H1 (cell line): ENCODE measurements around the gene DGAT2. TPM values are rescaled to one million over a fixed set of nuclear protein-coding genes. Genes with fewer than 3 reads are reported as not detected.
A peak's percentile ranks its signal among the peaks of the same experiment; 100 is the strongest.

Experiments used
- ASH2L ChIP-seq: fragments of 200-600, 300-600 bp; sonication (generic); IDR thresholded peaks from one replicate; pipeline ENCODE4 v1.7.1; 2017; ENCODE audit warnings: low read length
- BCL11A ChIP-seq, 2 experiments: IDR thresholded peaks; one replicate each; pipeline ENCODE4 v1.6.1; 2011; ENCODE audit warnings: low read depth in 2 of 2, low read length in 2 of 2, mild to moderate bottlenecking in 2 of 2
- BRCA1 ChIP-seq: IDR thresholded peaks from 2 replicates; pipeline ENCODE4 v1.6.1; 2012; ENCODE audit warnings: low read depth, low read length, improper control_type of control experiment
- CBX8 ChIP-seq: fragments of 300-800, 300-1000 bp; sonication (generic); IDR thresholded peaks from 2 replicates; pipeline ENCODE4 v1.7.1; 2016; ENCODE audit warnings: low read depth, low read length, borderline replicate concordance
- CEBPB ChIP-seq: IDR thresholded peaks from 2 replicates; pipeline ENCODE4 v1.6.1; 2012; ENCODE audit warnings: low read depth, low read length
- CHD1 ChIP-seq: IDR thresholded peaks from 2 replicates; pipeline ENCODE4 v1.6.1; 2012; ENCODE audit warnings: low read depth, low read length, improper control_type of control experiment
- EGR1 ChIP-seq: IDR thresholded peaks from 2 replicates; pipeline ENCODE4 v1.6.1; 2011; ENCODE audit warnings: low read depth, low read length, borderline replicate concordance
- GABPA ChIP-seq: IDR thresholded peaks from 2 replicates; pipeline ENCODE4 v1.6.1; 2011; ENCODE audit warnings: mild to moderate bottlenecking, low read length, moderate library complexity, borderline replicate concordance; ENCODE audit not compliant: insufficient read depth
- HDAC6 ChIP-seq: IDR thresholded peaks from one replicate; pipeline ENCODE4 v1.7.1; 2012; ENCODE audit warnings: low read depth, mild to moderate bottlenecking, inconsistent platforms, low read length, moderate library complexity
- MAFK ChIP-seq: IDR thresholded peaks from 2 replicates; pipeline ENCODE4 v1.6.1; 2012; ENCODE audit warnings: low read depth, mild to moderate bottlenecking, improper control_type of control experiment, low read length
- PHF8 ChIP-seq: fragments of 200-600 bp; sonication (generic); conservative IDR thresholded peaks from 2 replicates; pipeline ENCODE4 v1.7.1; 2012; ENCODE audit warnings: low read depth, mild to moderate bottlenecking, inconsistent platforms, low read length, moderate library complexity
- POLR2A ChIP-seq, 2 experiments: IDR thresholded peaks; 1 replicate in 1 of 2; 2 replicates in 1 of 2; pipeline ENCODE4 v1.6.1; 2011; ENCODE audit warnings: low read depth in 2 of 2, low read length in 2 of 2, mild to moderate bottlenecking in 2 of 2; ENCODE audit errors: control extremely low read depth in 1 of 2
- RAD21 ChIP-seq, 2 experiments: IDR thresholded peaks in 1 of 2; conservative IDR thresholded peaks in 1 of 2; 2 replicates each; pipeline ENCODE4 v1.6.1; 2011; ENCODE audit warnings: low read depth in 2 of 2, low read length in 2 of 2, improper control_type of control experiment in 1 of 2, inconsistent platforms in 1 of 2, mild to moderate bottlenecking in 1 of 2, moderate library complexity in 1 of 2
- RXRA ChIP-seq: IDR thresholded peaks from 2 replicates; pipeline ENCODE4 v1.6.1; 2011; ENCODE audit warnings: low read depth, mild to moderate bottlenecking, low read length, moderate library complexity; ENCODE audit not compliant: insufficient read depth
- SP1 ChIP-seq: IDR thresholded peaks from 2 replicates; pipeline ENCODE4 v1.6.1; 2011; ENCODE audit warnings: low read depth, low read length
- SP2 ChIP-seq: IDR thresholded peaks from 2 replicates; pipeline ENCODE4 v1.6.1; 2012; ENCODE audit warnings: mild to moderate bottlenecking, low read length, inconsistent platforms
- TAF1 ChIP-seq: IDR thresholded peaks from 2 replicates; pipeline ENCODE4 v1.6.1; 2011; ENCODE audit warnings: mild to moderate bottlenecking, low read depth, low read length
- TAF7 ChIP-seq: optimal IDR thresholded peaks from 2 replicates; pipeline ENCODE3; 2011; ENCODE audit warnings: low read depth, mild to moderate bottlenecking, inconsistent platforms, low read length, moderate library complexity, borderline replicate concordance
- TCF12 ChIP-seq: IDR thresholded peaks from 2 replicates; pipeline ENCODE4 v1.6.1; 2011; ENCODE audit warnings: low read depth, mild to moderate bottlenecking, low read length
- ZNF274 ChIP-seq: IDR thresholded peaks from 2 replicates; pipeline ENCODE4 v1.7.0; 2012; ENCODE audit warnings: low read length, borderline replicate concordance; ENCODE audit errors: extremely low read depth
- polyA plus RNA-seq, 7 experiments: library from polyadenylated mRNA; depleted of rRNA in 3 of 7; stranded (reverse) in 5 of 7; unstranded in 2 of 7; fragments of >200 nt in 5 of 7; fragments of 200-250 nt in 2 of 7; gene quantifications; 1 replicate in 5 of 7; 2 replicates in 1 of 7; 4 replicates in 1 of 7; pipeline versions ENCODE4 v1.2.1 to v1.2.3, GENCODE V29; 2011 to 2013; ENCODE audit warnings: missing spikeins in 2 of 7, mixed read lengths in 2 of 7
- total RNA-seq: library from RNA; stranded (reverse); fragmentation: NEBNext Ultra II Directional; extraction: Animal tissue kit (Norgen Biotek cat#: 25700); gene quantifications from 2 replicates; pipeline ENCODE4 v1.2.1, GENCODE V29; 2021
- TF ChIP-seq, protein P1 (sequence below): IDR thresholded peaks from 2 replicates; pipeline ENCODE4 v1.6.1; 2012; ENCODE audit warnings: inconsistent platforms
- TF ChIP-seq, protein P2 (sequence below): IDR thresholded peaks from 2 replicates; pipeline ENCODE4 v1.6.1; 2011; ENCODE audit warnings: low read length, improper control_type of control experiment
- TF ChIP-seq, protein P3 (sequence below): IDR thresholded peaks from 2 replicates; pipeline ENCODE4 v1.6.1; 2012; ENCODE audit warnings: inconsistent platforms

The DGAT2 gene
- total and polyA plus RNA-seq, 2 of the 8 experiments (the other 6 are each of a cell fraction or from before 2014, with no cell fraction given) = 3.2 to 5.9 TPM

GRCh38 chr11:75814677-75815344, 46.2 kb downstream of the DGAT2 start, which contains the start of gene UVRAG (continued):
- TF ChIP-seq CEBPB (no peak), SP1 (peak; percentile 97), ZNF274 (no peak), CHD1 (no peak), BCL11A (IDR thresholded peaks at IDR 0.05; ENCODE audit: low read depth in 2 of 2, low read length in 2 of 2) (no peak), RAD21 (IDR thresholded peaks at IDR 0.05 in 1 of 2, conservative IDR thresholded peaks at IDR 0.05 in 1 of 2; ENCODE audit: low read depth in 2 of 2, low read length in 2 of 2) (no peak), MAFK (no peak), CBX8 (no peak), PHF8 (no peak), HDAC6 (no peak), POLR2A (IDR thresholded peaks at IDR 0.05; ENCODE audit: control extremely low read depth in 1 of 2, low read depth in 2 of 2, low read length in 2 of 2) (peak in 1 of 2 experiments; percentile 27; a peak in 1 of 3 replicates), GABPA (no peak), EGR1 (no peak), SP2 (peak; percentile 93), ASH2L (no peak), BRCA1 (no peak), TAF7 (no peak), TCF12 (no peak), RXRA (no peak), TAF1 (peak; percentile 59)
- TF ChIP-seq, protein P1, sequence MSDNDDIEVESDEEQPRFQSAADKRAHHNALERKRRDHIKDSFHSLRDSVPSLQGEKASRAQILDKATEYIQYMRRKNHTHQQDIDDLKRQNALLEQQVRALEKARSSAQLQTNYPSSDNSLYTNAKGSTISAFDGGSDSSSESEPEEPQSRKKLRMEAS = peak; percentile 83
- TF ChIP-seq, protein P2, sequence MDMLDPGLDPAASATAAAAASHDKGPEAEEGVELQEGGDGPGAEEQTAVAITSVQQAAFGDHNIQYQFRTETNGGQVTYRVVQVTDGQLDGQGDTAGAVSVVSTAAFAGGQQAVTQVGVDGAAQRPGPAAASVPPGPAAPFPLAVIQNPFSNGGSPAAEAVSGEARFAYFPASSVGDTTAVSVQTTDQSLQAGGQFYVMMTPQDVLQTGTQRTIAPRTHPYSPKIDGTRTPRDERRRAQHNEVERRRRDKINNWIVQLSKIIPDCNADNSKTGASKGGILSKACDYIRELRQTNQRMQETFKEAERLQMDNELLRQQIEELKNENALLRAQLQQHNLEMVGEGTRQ = peak; percentile 99
- TF ChIP-seq, protein P3, sequence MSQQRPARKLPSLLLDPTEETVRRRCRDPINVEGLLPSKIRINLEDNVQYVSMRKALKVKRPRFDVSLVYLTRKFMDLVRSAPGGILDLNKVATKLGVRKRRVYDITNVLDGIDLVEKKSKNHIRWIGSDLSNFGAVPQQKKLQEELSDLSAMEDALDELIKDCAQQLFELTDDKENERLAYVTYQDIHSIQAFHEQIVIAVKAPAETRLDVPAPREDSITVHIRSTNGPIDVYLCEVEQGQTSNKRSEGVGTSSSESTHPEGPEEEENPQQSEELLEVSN = peak; percentile 59
